Rectal smooth muscle tissue (tissue), 1 donor: ENCODE results near the gene PPP3R2.
"Not testable (repeated sequence)": the region's sequence is repeated elsewhere in the genome, so short reads cannot be mapped to it uniquely, and the experiment has no call there.

ENCODE experiments used
- H3K27ac ChIP-seq: one replicate; pipeline ENCODE4 v1.7.0; 2013; ENCODE audit warnings: low read depth, low read length, inconsistent platforms
- H3K27me3 ChIP-seq: one replicate; pipeline ENCODE4 v1.7.0; 2013; ENCODE audit warnings: low read length; ENCODE audit not compliant: control insufficient read depth, insufficient read depth
- H3K36me3 ChIP-seq: one replicate; pipeline ENCODE4 v1.7.0; 2013; ENCODE audit warnings: low read length; ENCODE audit not compliant: control insufficient read depth, insufficient read depth
- H3K4me1 ChIP-seq: one replicate; pipeline ENCODE4 v1.7.0; 2013; ENCODE audit warnings: low read length; ENCODE audit not compliant: control insufficient read depth, insufficient read depth
- H3K4me3 ChIP-seq: one replicate; pipeline ENCODE4 v1.7.0; 2013; ENCODE audit warnings: low read length
- H3K9ac ChIP-seq: one replicate; pipeline ENCODE4 v1.7.0; 2013; ENCODE audit warnings: low read length

The PPP3R2 gene

GRCh38 chr9:101561740-101562139, 33.0 kb downstream of the PPP3R2 start:
- H3K27me3 ChIP-seq: no peaks in the 10 kb centered on the region
- H3K9ac ChIP-seq: no peak overlapping the region
- no peak overlapping the region for H3K27ac ChIP-seq
- H3K36me3 ChIP-seq: peaks cover 30% of the 10 kb centered on the region
- no peaks in the 10 kb centered on the region for H3K4me1 ChIP-seq
- no peak overlapping the region for H3K4me3 ChIP-seq

- H3K36me3 ChIP-seq: peaks cover 31% of the 10 kb centered on the region
- not testable (repeated sequence) for H3K9ac ChIP-seq, H3K4me1 ChIP-seq, H3K4me3 ChIP-seq, H3K27ac ChIP-seq, H3K27me3 ChIP-seq
Observed at GRCh38 chr9:101549472-101550098, 45.2 kb downstream of the PPP3R2 start.

GRCh38 chr9:101543098-101543735, 51.6 kb downstream of the PPP3R2 start:
- H3K4me3 ChIP-seq: no peak overlapping the region
- no peak overlapping the region for H3K27ac ChIP-seq
- H3K9ac ChIP-seq: no peak overlapping the region
- peaks cover 28% of the 10 kb centered on the region for H3K36me3 ChIP-seq
- no peaks in the 10 kb centered on the region for H3K4me1 ChIP-seq
- H3K27me3 ChIP-seq: no peaks in the 10 kb centered on the region
